KMS-11 (cell line): ENCODE measurements around the gene SUPT4H1.
A peak's percentile ranks its signal among the peaks of the same experiment; 100 is the strongest.

Source experiments
- H2AFZ ChIP-seq: fragments of 200-600 bp; sonication (generic); 2 replicates; pipeline ENCODE4 v1.6.1; 2016; ENCODE audit warnings: antibody characterized with exemption, mixed run types, low read depth
- H3K27ac ChIP-seq: fragments of 200-600 bp; sonication (generic); 2 replicates; pipeline ENCODE4 v1.6.1; 2016; ENCODE audit warnings: mild to moderate bottlenecking, mixed run types
- H3K27me3 ChIP-seq: fragments of 200-600 bp; sonication (generic); 2 replicates; pipeline ENCODE4 v1.6.1; 2017; ENCODE audit warnings: mild to moderate bottlenecking, low read depth, mixed run types, moderate library complexity; ENCODE audit not compliant: insufficient read depth
- H3K36me3 ChIP-seq: fragments of 200-600 bp; sonication (generic); 2 replicates; pipeline ENCODE4 v1.6.1; 2017; ENCODE audit warnings: mild to moderate bottlenecking, mixed run types; ENCODE audit not compliant: insufficient read depth
- H3K4me1 ChIP-seq: fragments of 200-600 bp; sonication (generic); 2 replicates; pipeline ENCODE4 v1.6.1; 2016; ENCODE audit warnings: mild to moderate bottlenecking, low read depth, mixed run types; ENCODE audit not compliant: poor library complexity, severe bottlenecking
- H3K4me2 ChIP-seq: fragments of 200-600 bp; sonication (generic); 2 replicates; pipeline ENCODE4 v1.7.0; 2016; ENCODE audit warnings: mild to moderate bottlenecking, mixed run types
- H3K4me3 ChIP-seq: fragments of 200-600 bp; sonication (generic); IDR thresholded peaks from 2 replicates; pipeline ENCODE4 v1.6.1; 2017; ENCODE audit warnings: low read depth, low read length, mixed read lengths; ENCODE audit not compliant: insufficient read depth
- H3K79me2 ChIP-seq: fragments of 200-600 bp; sonication (generic); 2 replicates; pipeline ENCODE4 v1.6.1; 2016; ENCODE audit warnings: low read depth, mixed run types; ENCODE audit not compliant: insufficient read depth
- H3K9ac ChIP-seq: fragments of 200-600 bp; sonication (generic); 2 replicates; pipeline ENCODE4 v1.6.1; 2016; ENCODE audit warnings: mild to moderate bottlenecking, mixed run types
- H4K20me1 ChIP-seq: fragments of 200-600 bp; sonication (generic); 2 replicates; pipeline ENCODE4 v1.6.1; 2016; ENCODE audit warnings: mild to moderate bottlenecking, mixed run types; ENCODE audit not compliant: insufficient read depth
- TF ChIP-seq, protein P1 (sequence below): fragments of 200-600 bp; sonication (generic); conservative IDR thresholded peaks from 2 replicates; pipeline ENCODE4 v1.6.1; 2017; ENCODE audit warnings: low read depth, mild to moderate bottlenecking, antibody characterized with exemption, low read length, moderate library complexity, mixed read lengths

The SUPT4H1 gene

DNA sequence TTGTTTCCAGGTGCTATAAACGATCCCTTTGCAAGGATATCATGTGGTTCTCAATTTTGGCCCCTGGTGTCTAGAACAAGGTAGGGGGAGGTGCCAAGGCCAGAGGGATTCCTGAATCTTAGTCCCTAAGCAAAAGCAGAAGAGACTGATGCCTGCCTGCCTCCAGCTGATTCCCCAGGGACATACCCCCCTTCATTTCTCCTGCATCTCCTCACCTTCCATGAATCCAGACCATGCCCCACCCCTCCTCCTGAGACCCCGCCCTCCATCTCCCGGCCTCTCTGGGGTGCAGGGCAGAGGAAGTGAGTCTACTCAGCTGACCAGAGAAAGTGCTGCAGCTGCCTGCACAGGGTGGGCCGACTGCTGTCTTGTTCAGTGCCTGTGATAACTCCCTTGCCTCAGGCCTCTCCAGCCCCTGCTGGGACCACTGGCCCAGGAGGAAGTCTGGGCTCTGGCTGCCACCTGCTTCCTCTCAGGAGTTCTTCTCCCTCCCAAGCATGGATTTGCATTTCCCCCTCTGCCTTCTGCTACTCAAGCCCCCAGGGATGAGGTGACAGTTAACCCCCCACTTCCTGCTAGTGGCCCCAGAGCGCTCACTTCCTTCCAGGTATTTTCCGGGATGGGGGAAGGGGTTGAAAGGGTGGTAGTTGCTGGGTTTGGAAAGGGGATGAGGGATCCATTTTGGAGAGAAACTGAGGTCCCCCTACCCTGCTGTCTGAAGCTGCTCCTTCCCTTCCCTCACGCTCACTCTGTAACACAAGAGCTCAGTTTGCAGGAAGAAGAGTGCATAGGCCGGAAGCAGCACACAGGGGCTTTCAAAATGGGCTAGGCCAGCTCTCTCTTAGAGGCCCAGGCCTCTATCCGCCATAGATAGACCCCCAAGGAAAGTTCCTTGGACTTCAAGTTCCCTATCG, 12.9 kb downstream of the SUPT4H1 start:
- TF ChIP-seq, protein P1, sequence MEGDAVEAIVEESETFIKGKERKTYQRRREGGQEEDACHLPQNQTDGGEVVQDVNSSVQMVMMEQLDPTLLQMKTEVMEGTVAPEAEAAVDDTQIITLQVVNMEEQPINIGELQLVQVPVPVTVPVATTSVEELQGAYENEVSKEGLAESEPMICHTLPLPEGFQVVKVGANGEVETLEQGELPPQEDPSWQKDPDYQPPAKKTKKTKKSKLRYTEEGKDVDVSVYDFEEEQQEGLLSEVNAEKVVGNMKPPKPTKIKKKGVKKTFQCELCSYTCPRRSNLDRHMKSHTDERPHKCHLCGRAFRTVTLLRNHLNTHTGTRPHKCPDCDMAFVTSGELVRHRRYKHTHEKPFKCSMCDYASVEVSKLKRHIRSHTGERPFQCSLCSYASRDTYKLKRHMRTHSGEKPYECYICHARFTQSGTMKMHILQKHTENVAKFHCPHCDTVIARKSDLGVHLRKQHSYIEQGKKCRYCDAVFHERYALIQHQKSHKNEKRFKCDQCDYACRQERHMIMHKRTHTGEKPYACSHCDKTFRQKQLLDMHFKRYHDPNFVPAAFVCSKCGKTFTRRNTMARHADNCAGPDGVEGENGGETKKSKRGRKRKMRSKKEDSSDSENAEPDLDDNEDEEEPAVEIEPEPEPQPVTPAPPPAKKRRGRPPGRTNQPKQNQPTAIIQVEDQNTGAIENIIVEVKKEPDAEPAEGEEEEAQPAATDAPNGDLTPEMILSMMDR, result no peak
- no peaks in the 10 kb centered on the region for H3K27me3 ChIP-seq
- no peaks in the 10 kb centered on the region for H3K36me3 ChIP-seq
- H3K79me2 ChIP-seq, result peaks cover 84% of the 10 kb centered on the region
- peak overlapping the region; percentile 96 for H3K27ac ChIP-seq
- peaks cover 89% of the 10 kb centered on the region for H3K4me1 ChIP-seq
- H4K20me1 ChIP-seq, result no peaks in the 10 kb centered on the region
- H3K4me3 ChIP-seq, result peak overlapping the region; percentile 24
- peak overlapping the region; percentile 95 for H3K4me2 ChIP-seq
- no peak overlapping the region for H2AFZ ChIP-seq
- H3K9ac ChIP-seq, result peak overlapping the region; percentile 100

DNA sequence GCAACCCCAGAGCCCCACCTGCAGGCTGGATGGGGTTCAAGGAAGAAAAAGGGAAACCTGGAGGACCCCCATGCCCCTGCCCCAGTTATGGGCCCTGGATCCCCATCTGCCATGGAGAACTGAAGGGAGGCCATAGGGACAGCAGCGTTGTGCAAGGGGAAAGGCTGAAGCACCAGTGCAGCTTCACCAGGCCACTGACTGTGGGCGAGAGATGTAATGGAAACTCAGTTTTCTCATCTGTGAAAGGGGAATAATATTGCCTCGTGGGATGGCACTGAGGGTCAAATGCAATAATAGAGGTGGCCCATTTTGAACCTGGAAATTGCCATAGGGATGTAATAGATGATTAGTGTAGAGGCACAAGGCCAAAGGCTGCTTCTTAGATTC, 13.6 kb downstream of the SUPT4H1 start:
- TF ChIP-seq, protein P1, result peak; percentile 48
- Histone ChIP-seq H3K4me1 (peaks cover 89% of the 10 kb centered on the region), H3K79me2 (peaks cover 89% of the 10 kb centered on the region), H3K9ac (peak overlapping the region; percentile 100), H3K4me3 (no peak overlapping the region), H3K36me3 (no peaks in the 10 kb centered on the region), H3K27ac (peak overlapping the region; percentile 96), H4K20me1 (no peaks in the 10 kb centered on the region), H3K27me3 (no peaks in the 10 kb centered on the region), H3K4me2 (peak overlapping the region; percentile 95), H2AFZ (no peak overlapping the region)

DNA sequence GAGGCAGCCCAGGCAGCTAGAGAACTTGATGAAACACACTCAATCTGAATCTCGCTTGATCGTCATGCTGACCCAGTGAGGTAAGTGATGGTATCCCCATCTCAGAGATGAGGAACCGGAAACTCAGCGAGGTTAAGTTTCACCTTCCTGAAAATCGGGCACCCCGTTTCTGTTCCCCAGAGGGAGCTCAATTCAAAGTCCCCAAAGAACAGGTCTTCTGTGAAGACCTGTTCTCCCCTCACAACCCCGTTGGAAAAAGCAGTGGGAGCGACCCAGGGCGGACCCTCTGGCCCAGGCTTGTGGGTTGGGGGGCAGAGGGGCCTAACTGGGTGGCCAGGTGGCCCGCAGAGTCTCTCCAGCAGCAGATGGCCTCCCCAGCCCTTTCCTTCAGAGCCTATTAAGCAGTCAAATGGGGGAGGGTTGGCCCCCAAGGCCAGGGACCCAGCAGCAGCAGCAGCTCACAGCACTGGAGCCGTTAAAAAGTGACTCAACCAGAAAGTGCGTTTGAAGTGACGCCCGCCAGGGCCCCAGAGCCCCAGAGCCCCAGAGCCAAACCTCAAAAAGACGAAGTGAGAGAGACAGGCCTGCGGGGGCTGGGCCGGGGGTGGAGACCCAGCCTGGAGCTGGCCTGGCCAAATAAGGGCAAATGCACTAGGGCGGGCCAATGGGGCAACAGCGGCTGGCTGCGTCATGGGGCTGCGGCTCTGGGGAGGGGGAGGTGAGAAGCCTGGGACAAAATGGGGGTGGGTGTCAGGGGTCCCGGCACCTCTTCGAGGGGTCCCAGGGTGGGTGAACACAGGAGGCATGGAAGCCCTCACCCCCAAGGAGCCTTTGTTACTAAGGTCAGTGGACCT, 14.2 kb downstream of the SUPT4H1 start:
- peaks cover 88% of the 10 kb centered on the region for H3K79me2 ChIP-seq
- H3K4me1 ChIP-seq, result peaks cover 84% of the 10 kb centered on the region
- peak overlapping the region; percentile 96 for H3K27ac ChIP-seq
- H4K20me1 ChIP-seq, result no peaks in the 10 kb centered on the region
- H2AFZ ChIP-seq, result no peak overlapping the region
- peak overlapping the region; percentile 100 for H3K9ac ChIP-seq
- H3K4me2 ChIP-seq, result peak overlapping the region; percentile 95
- H3K27me3 ChIP-seq, result no peaks in the 10 kb centered on the region
- H3K36me3 ChIP-seq, result no peaks in the 10 kb centered on the region
- no peak overlapping the region for H3K4me3 ChIP-seq
- TF ChIP-seq, protein P1, result no peak

DNA sequence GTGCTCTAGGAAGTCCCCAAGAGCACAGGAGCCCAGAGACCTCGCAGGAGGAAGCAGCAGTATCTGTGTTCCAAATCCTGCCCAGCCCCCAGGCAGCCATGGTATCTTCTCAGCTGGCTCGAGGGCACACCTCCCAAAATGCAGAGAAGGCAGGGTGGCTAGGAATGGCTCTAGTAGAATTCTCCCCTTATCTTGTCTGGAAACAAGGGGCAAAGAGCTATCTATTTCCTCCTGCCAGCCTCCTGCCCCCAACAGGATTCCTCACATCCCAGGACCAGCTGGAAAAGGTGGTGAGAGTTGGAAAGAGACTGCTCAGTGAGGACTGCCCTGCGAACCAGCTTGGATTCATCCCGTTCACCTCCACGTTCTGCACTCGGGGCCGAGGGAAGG, 14.8 kb downstream of the SUPT4H1 start:
- peaks cover 1% of the 10 kb centered on the region; the same call in 1 of the 2 replicates for H3K36me3 ChIP-seq
- no peaks in the 10 kb centered on the region for H3K27me3 ChIP-seq
- peaks cover 78% of the 10 kb centered on the region for H3K4me1 ChIP-seq
- TF ChIP-seq, protein P1, result no peak
- H4K20me1 ChIP-seq, result no peaks in the 10 kb centered on the region; the same call in 1 of the 2 replicates
- H3K4me2 ChIP-seq, result peak overlapping the region; percentile 95
- H3K9ac ChIP-seq, result peak overlapping the region; percentile 100
- H2AFZ ChIP-seq, result no peak overlapping the region
- H3K79me2 ChIP-seq, result peaks cover 88% of the 10 kb centered on the region
- H3K4me3 ChIP-seq, result no peak overlapping the region
- H3K27ac ChIP-seq, result peak overlapping the region; percentile 96
